ENCODE data around the gene UBE2O.

Gene UBE2O

GRCh38 chr17:76384222-76384986 is 68.5 kb downstream of the UBE2O start, which contains the start of gene SPHK1:
Gene SPHK1, plus strand, starts transcription at chr17:76384609. Its CDS starts 1,036 bp downstream, at chr17:76385645.
- no CpG with 5 or more reads among the region's 118 CpGs for WGBS (ENCODE audit: extremely low coverage, insufficient coverage, low lambda C conversion rate)
- Histone ChIP-seq H3K23ac (ENCODE audit: low read length) (peak within 1 kb of the TSS; percentile 1), H4K8ac (ENCODE audit: low read depth, low read length) (no peak within 1 kb of the TSS), H3K4me3 (ENCODE audit: low read length) (peak within 1 kb of the TSS; percentile 29), H3K79me1 (ENCODE audit: low read length) (no peaks in the 10 kb centered on the region), H3K56ac (ENCODE audit: low read length) (peak within 1 kb of the TSS; percentile 83), H3K9ac (ENCODE audit: low read length) (peak within 1 kb of the TSS; percentile 76), H2AK5ac (ENCODE audit: low read length) (no peak within 1 kb of the TSS), H3K36me3 (ENCODE audit: control insufficient read depth, insufficient read depth, low read length) (no peaks in the 10 kb centered on the region), H3K4me1 (ENCODE audit: control insufficient read depth, low read depth, low read length) (no peaks in the 10 kb centered on the region), H3K4me2 (ENCODE audit: low read length) (peak within 1 kb of the TSS; percentile 89), H3K4ac (ENCODE audit: low read depth, low read length) (no peak within 1 kb of the TSS), H2BK120ac (ENCODE audit: low read depth, low read length) (no peak within 1 kb of the TSS), H3K27ac (ENCODE audit: low read depth, low read length) (no peak within 1 kb of the TSS), H4K5ac (ENCODE audit: low read length) (no peak within 1 kb of the TSS), H2BK15ac (replicated peaks; ENCODE audit: low read depth) (no peak within 1 kb of the TSS), H3K18ac (ENCODE audit: low read length) (peak within 1 kb of the TSS; percentile 29), H3K27me3 (ENCODE audit: insufficient read depth, low read length, poor library complexity) (peaks cover 11% of the 10 kb centered on the region), H3K79me2 (ENCODE audit: control insufficient read depth, insufficient read depth, low read length) (no peaks in the 10 kb centered on the region), H2BK5ac (ENCODE audit: low read length) (no peak within 1 kb of the TSS)
- DNase-seq, result peak; percentile 84

DNA sequence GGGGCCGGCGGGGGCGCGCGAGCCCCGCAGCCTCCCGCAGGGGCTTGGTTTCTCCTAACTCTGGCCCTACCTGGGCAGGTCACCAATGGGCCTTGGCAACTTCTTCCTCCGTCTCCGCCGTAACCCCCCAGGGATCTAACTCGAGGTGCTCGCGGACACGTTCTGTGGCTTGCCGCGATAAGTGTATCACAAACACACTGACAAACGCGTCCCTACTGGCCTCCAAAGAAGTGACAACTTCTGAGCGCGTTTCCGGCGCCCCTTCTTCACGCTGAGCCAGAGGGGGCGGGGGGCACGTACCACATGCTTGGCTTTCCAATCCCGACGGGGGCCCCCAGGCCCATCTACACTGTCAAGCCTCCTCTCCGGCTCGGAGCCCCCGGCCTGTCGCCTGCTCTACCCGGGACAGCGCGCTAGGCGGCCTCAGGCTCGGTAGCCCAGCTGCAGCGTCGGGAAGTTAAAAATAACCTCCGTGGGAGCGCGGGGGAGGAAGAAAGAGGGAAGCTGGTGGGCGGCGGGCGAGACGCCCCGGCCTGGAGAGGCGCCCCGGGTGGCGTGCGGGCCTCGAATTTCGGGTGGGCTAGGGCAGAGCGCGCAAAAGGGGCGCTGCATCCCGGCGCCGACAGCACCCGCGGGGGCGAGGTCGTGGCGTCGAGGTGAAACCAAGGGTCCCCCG is 69.3 kb downstream of the UBE2O start:
- Histone ChIP-seq H3K79me1 (ENCODE audit: low read length) (no peaks in the 10 kb centered on the region), H2BK120ac (ENCODE audit: low read depth, low read length) (no peak overlapping the region), H3K56ac (ENCODE audit: low read length) (peak overlapping the region; percentile 83), H3K4me1 (ENCODE audit: control insufficient read depth, low read depth, low read length) (no peaks in the 10 kb centered on the region), H3K18ac (ENCODE audit: low read length) (peak overlapping the region; percentile 24), H3K27me3 (ENCODE audit: insufficient read depth, low read length, poor library complexity) (peaks cover 11% of the 10 kb centered on the region), H3K4ac (ENCODE audit: low read depth, low read length) (no peak overlapping the region), H3K36me3 (ENCODE audit: control insufficient read depth, insufficient read depth, low read length) (no peaks in the 10 kb centered on the region), H3K27ac (ENCODE audit: low read depth, low read length) (no peak overlapping the region), H2AK5ac (ENCODE audit: low read length) (no peak overlapping the region), H3K23ac (ENCODE audit: low read length) (peak overlapping the region; percentile 1), H2BK5ac (ENCODE audit: low read length) (no peak overlapping the region), H3K4me3 (ENCODE audit: low read length) (peak overlapping the region; percentile 15), H3K4me2 (ENCODE audit: low read length) (peak overlapping the region; percentile 89), H2BK15ac (replicated peaks; ENCODE audit: low read depth) (no peak overlapping the region), H3K9ac (ENCODE audit: low read length) (peak overlapping the region; percentile 76), H4K8ac (ENCODE audit: low read depth, low read length) (no peak overlapping the region), H4K5ac (ENCODE audit: low read length) (no peak overlapping the region), H3K79me2 (ENCODE audit: control insufficient read depth, insufficient read depth, low read length) (no peaks in the 10 kb centered on the region)
- WGBS (ENCODE audit: extremely low coverage, insufficient coverage, low lambda C conversion rate), result no CpG with 5 or more reads among the region's 65 CpGs
- peak; percentile 78 for DNase-seq

GRCh38 chr17:76382803-76383545 is 70.0 kb downstream of the UBE2O start:
- no peak overlapping the region for H4K5ac ChIP-seq (ENCODE audit: low read length)
- peak overlapping the region; percentile 63 for H3K9ac ChIP-seq (ENCODE audit: low read length)
- peak overlapping the region; percentile 89 for H3K4me2 ChIP-seq (ENCODE audit: low read length)
- WGBS (ENCODE audit: extremely low coverage, insufficient coverage, low lambda C conversion rate), result no CpG with 5 or more reads among the region's 80 CpGs
- H3K4me1 ChIP-seq (ENCODE audit: control insufficient read depth, low read depth, low read length), result no peaks in the 10 kb centered on the region
- no peaks in the 10 kb centered on the region for H3K79me2 ChIP-seq (ENCODE audit: control insufficient read depth, insufficient read depth, low read length)
- no peak overlapping the region for H2BK120ac ChIP-seq (ENCODE audit: low read depth, low read length)
- no peak overlapping the region for H3K23ac ChIP-seq (ENCODE audit: low read length)
- H3K79me1 ChIP-seq (ENCODE audit: low read length), result no peaks in the 10 kb centered on the region
- no peak overlapping the region for H2BK5ac ChIP-seq (ENCODE audit: low read length)
- peak overlapping the region; percentile 75 for H3K56ac ChIP-seq (ENCODE audit: low read length)
- H4K8ac ChIP-seq (ENCODE audit: low read depth, low read length), result no peak overlapping the region
- H3K36me3 ChIP-seq (ENCODE audit: control insufficient read depth, insufficient read depth, low read length), result no peaks in the 10 kb centered on the region
- peak overlapping the region; percentile 54 for H3K18ac ChIP-seq (ENCODE audit: low read length)
- H2AK5ac ChIP-seq (ENCODE audit: low read length), result no peak overlapping the region
- H3K4me3 ChIP-seq (ENCODE audit: low read length), result peak overlapping the region; percentile 14
- no peak overlapping the region for H3K4ac ChIP-seq (ENCODE audit: low read depth, low read length)
- peaks cover 11% of the 10 kb centered on the region for H3K27me3 ChIP-seq (ENCODE audit: insufficient read depth, low read length, poor library complexity)
- H3K27ac ChIP-seq (ENCODE audit: low read depth, low read length), result peak overlapping the region; percentile 58
- peak; percentile 85 for DNase-seq
- no peak overlapping the region for H2BK15ac ChIP-seq (replicated peaks; ENCODE audit: low read depth)

GRCh38 chr17:76382351-76382802 is 70.6 kb downstream of the UBE2O start:
- peak overlapping the region; percentile 63 for H3K9ac ChIP-seq (ENCODE audit: low read length)
- no peaks in the 10 kb centered on the region for H3K79me2 ChIP-seq (ENCODE audit: control insufficient read depth, insufficient read depth, low read length)
- WGBS (ENCODE audit: extremely low coverage, insufficient coverage, low lambda C conversion rate), result no CpG with 5 or more reads among the region's 21 CpGs
- H4K5ac ChIP-seq (ENCODE audit: low read length), result no peak overlapping the region
- no peak overlapping the region for H2BK15ac ChIP-seq (replicated peaks; ENCODE audit: low read depth)
- no peaks in the 10 kb centered on the region for H3K36me3 ChIP-seq (ENCODE audit: control insufficient read depth, insufficient read depth, low read length)
- no peak overlapping the region for H2BK5ac ChIP-seq (ENCODE audit: low read length)
- H3K4me3 ChIP-seq (ENCODE audit: low read length), result peak overlapping the region; percentile 14
- no peaks in the 10 kb centered on the region for H3K4me1 ChIP-seq (ENCODE audit: control insufficient read depth, low read depth, low read length)
- H3K79me1 ChIP-seq (ENCODE audit: low read length), result no peaks in the 10 kb centered on the region
- DNase-seq, result peak; percentile 80
- peak overlapping the region; percentile 75 for H3K56ac ChIP-seq (ENCODE audit: low read length)
- peak overlapping the region; percentile 89 for H3K4me2 ChIP-seq (ENCODE audit: low read length)
- H4K8ac ChIP-seq (ENCODE audit: low read depth, low read length), result no peak overlapping the region
- H3K4ac ChIP-seq (ENCODE audit: low read depth, low read length), result no peak overlapping the region
- H3K23ac ChIP-seq (ENCODE audit: low read length), result no peak overlapping the region
- peak overlapping the region; percentile 58 for H3K27ac ChIP-seq (ENCODE audit: low read depth, low read length)
- no peak overlapping the region for H2AK5ac ChIP-seq (ENCODE audit: low read length)
- peaks cover 11% of the 10 kb centered on the region for H3K27me3 ChIP-seq (ENCODE audit: insufficient read depth, low read length, poor library complexity)
- H3K18ac ChIP-seq (ENCODE audit: low read length), result peak overlapping the region; percentile 33
- H2BK120ac ChIP-seq (ENCODE audit: low read depth, low read length), result no peak overlapping the region

GRCh38 chr17:76381633-76382350 is 71.2 kb downstream of the UBE2O start:
- peak overlapping the region; percentile 47 for H3K27ac ChIP-seq (ENCODE audit: low read depth, low read length)

More at GRCh38 chr17:76381633-76382350, 71.2 kb downstream of the UBE2O start:
- H4K8ac ChIP-seq (ENCODE audit: low read depth, low read length), result no peak overlapping the region
- H2BK5ac ChIP-seq (ENCODE audit: low read length), result no peak overlapping the region
- H3K79me1 ChIP-seq (ENCODE audit: low read length), result no peaks in the 10 kb centered on the region
- no peak overlapping the region for H2BK120ac ChIP-seq (ENCODE audit: low read depth, low read length)
- H3K4me3 ChIP-seq (ENCODE audit: low read length), result no peak overlapping the region
- WGBS (ENCODE audit: extremely low coverage, insufficient coverage, low lambda C conversion rate), result no CpG with 5 or more reads among the region's 19 CpGs
- H3K18ac ChIP-seq (ENCODE audit: low read length), result no peak overlapping the region
- H3K27me3 ChIP-seq (ENCODE audit: insufficient read depth, low read length, poor library complexity), result peaks cover 11% of the 10 kb centered on the region
- no peak overlapping the region for H2BK15ac ChIP-seq (replicated peaks; ENCODE audit: low read depth)
- no peaks in the 10 kb centered on the region for H3K36me3 ChIP-seq (ENCODE audit: control insufficient read depth, insufficient read depth, low read length)
- H3K9ac ChIP-seq (ENCODE audit: low read length), result peak overlapping the region; percentile 24
- H3K79me2 ChIP-seq (ENCODE audit: control insufficient read depth, insufficient read depth, low read length), result no peaks in the 10 kb centered on the region
- no peak overlapping the region for H3K4me2 ChIP-seq (ENCODE audit: low read length)
- H4K5ac ChIP-seq (ENCODE audit: low read length), result no peak overlapping the region
- H3K4me1 ChIP-seq (ENCODE audit: control insufficient read depth, low read depth, low read length), result no peaks in the 10 kb centered on the region
- peak; percentile 46 for DNase-seq
- H3K4ac ChIP-seq (ENCODE audit: low read depth, low read length), result no peak overlapping the region
- no peak overlapping the region for H3K23ac ChIP-seq (ENCODE audit: low read length)
- peak overlapping the region; percentile 60 for H3K56ac ChIP-seq (ENCODE audit: low read length)
- H2AK5ac ChIP-seq (ENCODE audit: low read length), result no peak overlapping the region
